H1 (cell line): Measurements from ENCODE around the gene CDC42SE2. TPM values are rescaled to one million over a fixed set of nuclear protein-coding genes. Genes with fewer than 3 reads are reported as not detected.

Source experiments
- CEBPB ChIP-seq: IDR thresholded peaks from 2 replicates; pipeline ENCODE4 v1.6.1; 2012; ENCODE audit warnings: low read depth, low read length
- NANOG ChIP-seq: IDR thresholded peaks from 2 replicates; pipeline ENCODE4 v1.6.1; 2011; ENCODE audit warnings: low read length, low read depth, mild to moderate bottlenecking, inconsistent platforms; ENCODE audit not compliant: insufficient read depth, poor library complexity, severe bottlenecking
- RFX5 ChIP-seq: IDR thresholded peaks from 2 replicates; pipeline ENCODE4 v1.6.1; 2011; ENCODE audit warnings: low read depth, low read length, improper control_type of control experiment, borderline replicate concordance
- polyA plus RNA-seq, 7 experiments: library from polyadenylated mRNA; depleted of rRNA in 3 of 7; stranded (reverse) in 5 of 7; unstranded in 2 of 7; fragments of >200 nt in 5 of 7; fragments of 200-250 nt in 2 of 7; gene quantifications; 1 replicate in 5 of 7; 2 replicates in 1 of 7; 4 replicates in 1 of 7; pipeline versions ENCODE4 v1.2.1 to v1.2.3, GENCODE V29; 2011 to 2013; ENCODE audit warnings: missing spikeins in 2 of 7, mixed read lengths in 2 of 7
- total RNA-seq: library from RNA; stranded (reverse); fragmentation: NEBNext Ultra II Directional; extraction: Animal tissue kit (Norgen Biotek cat#: 25700); gene quantifications from 2 replicates; pipeline ENCODE4 v1.2.1, GENCODE V29; 2021
- TF ChIP-seq, protein P1 (sequence below): IDR thresholded peaks from 2 replicates; pipeline ENCODE4 v1.6.1; 2011; ENCODE audit warnings: low read depth, mild to moderate bottlenecking, low read length; ENCODE audit not compliant: insufficient read depth

CDC42SE2 gene
- total and polyA plus RNA-seq, 2 of the 8 experiments (the other 6 are each of a cell fraction or from before 2014, with no cell fraction given): 16.7 to 30.8 TPM

DNA sequence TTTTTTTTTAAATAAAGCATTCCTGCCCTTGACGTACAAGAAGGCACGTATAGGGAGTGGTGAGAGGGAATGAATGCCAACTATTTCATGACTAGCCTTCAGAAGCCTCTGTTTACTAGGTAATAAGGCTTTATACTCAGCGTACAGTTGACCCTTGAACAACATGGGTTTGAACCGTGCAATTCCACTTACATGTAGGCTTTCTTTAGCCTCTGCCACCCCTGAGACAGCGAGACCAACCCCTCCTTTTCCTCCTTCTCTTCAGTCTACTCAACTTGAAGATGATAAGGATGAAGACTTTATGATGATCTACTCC, 22.5 kb downstream of the CDC42SE2 start (continued):
- TF ChIP-seq RFX5: no peak
- TF ChIP-seq CEBPB: no peak
- TF ChIP-seq, protein P1, sequence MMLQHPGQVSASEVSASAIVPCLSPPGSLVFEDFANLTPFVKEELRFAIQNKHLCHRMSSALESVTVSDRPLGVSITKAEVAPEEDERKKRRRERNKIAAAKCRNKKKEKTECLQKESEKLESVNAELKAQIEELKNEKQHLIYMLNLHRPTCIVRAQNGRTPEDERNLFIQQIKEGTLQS: no peak
- TF ChIP-seq NANOG: no peak
